A549 (cell line): ENCODE results near the gene SEPTIN1.

Experiments used
- FOSL2 ChIP-seq, 2 experiments: fragments of 450-650 bp in 1 of 2; fragments of >200 bp in 1 of 2; sonication (Bioruptor Twin) in 1 of 2; formaldehyde crosslinking; IDR thresholded peaks; 2 replicates each; pipeline versions ENCODE4 v1.5.0 to v1.6.1; 2016 to 2020; ENCODE audit warnings: mild to moderate bottlenecking in 1 of 2, moderate library complexity in 1 of 2
- HOXA7 ChIP-seq: fragments of 250-450 bp; sonication (Bioruptor Pico); IDR thresholded peaks from 2 replicates; pipeline ENCODE4 v1.5.0; 2020; ENCODE audit warnings: mild to moderate bottlenecking, moderate library complexity
- KDM1A ChIP-seq: fragments of 200-600 bp; sonication (generic); IDR thresholded peaks from 2 replicates; pipeline ENCODE4 v1.6.1; 2016; ENCODE audit warnings: low read depth, mild to moderate bottlenecking
- POLR2AphosphoS2 ChIP-seq: conservative IDR thresholded peaks from 2 replicates; pipeline ENCODE4 v1.6.1; 2012; ENCODE audit warnings: low read length, improper control_type of control experiment, inconsistent platforms
- SMC3 ChIP-seq: fragments of >200 bp; sonication (Bioruptor Twin); formaldehyde crosslinking; IDR thresholded peaks from 3 replicates; pipeline ENCODE4 v1.6.1; 2018; ENCODE audit warnings: inconsistent platforms
- TF ChIP-seq, protein P1 (sequence below): fragments of >200 bp; sonication (Bioruptor Twin); formaldehyde crosslinking; IDR thresholded peaks from 3 replicates; pipeline ENCODE4 v1.5.1; 2016

DNA sequence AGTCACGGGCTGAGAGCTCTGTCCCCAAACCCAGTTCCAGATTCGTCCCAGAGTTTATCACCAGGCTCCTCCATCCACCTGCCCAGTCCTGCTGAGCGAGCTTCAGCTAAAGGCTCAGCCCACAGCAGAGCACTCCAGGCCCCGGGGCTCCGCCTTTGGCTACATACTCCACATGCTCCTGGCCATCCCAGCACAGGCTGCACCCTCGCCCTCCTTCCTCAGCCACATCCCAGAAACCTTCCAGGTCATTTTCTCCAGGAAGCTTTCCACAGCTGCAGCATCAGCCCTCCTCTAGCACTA is 22.5 kb downstream of the SEPTIN1 start:
- TF ChIP-seq, protein P1, sequence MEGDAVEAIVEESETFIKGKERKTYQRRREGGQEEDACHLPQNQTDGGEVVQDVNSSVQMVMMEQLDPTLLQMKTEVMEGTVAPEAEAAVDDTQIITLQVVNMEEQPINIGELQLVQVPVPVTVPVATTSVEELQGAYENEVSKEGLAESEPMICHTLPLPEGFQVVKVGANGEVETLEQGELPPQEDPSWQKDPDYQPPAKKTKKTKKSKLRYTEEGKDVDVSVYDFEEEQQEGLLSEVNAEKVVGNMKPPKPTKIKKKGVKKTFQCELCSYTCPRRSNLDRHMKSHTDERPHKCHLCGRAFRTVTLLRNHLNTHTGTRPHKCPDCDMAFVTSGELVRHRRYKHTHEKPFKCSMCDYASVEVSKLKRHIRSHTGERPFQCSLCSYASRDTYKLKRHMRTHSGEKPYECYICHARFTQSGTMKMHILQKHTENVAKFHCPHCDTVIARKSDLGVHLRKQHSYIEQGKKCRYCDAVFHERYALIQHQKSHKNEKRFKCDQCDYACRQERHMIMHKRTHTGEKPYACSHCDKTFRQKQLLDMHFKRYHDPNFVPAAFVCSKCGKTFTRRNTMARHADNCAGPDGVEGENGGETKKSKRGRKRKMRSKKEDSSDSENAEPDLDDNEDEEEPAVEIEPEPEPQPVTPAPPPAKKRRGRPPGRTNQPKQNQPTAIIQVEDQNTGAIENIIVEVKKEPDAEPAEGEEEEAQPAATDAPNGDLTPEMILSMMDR: no peak
- TF ChIP-seq KDM1A: no peak
- TF ChIP-seq FOSL2 (IDR thresholded peaks at IDR 0.05): no peak
- no peak for TF ChIP-seq FOSL2 (CRISPR knock-in tag; IDR thresholded peaks at IDR 0.05)
- no peak for TF ChIP-seq POLR2AphosphoS2
- no peak for TF ChIP-seq HOXA7 (CRISPR knock-in tag)
- TF ChIP-seq SMC3: no peak
